GM10266 (cell line): ENCODE results near the gene POLA2.
"Not testable (repeated sequence)": the region's sequence is repeated elsewhere in the genome, so short reads cannot be mapped to it uniquely, and the experiment has no call there.

Source experiments
- DNase-seq: peaks from one replicate; pipeline ENCODE4 v3.0.0; 2012; ENCODE audit errors: extremely low spot score
- TF ChIP-seq, protein P1 (sequence below): IDR thresholded peaks from 2 replicates; pipeline ENCODE4 v1.5.1; 2012; ENCODE audit warnings: mild to moderate bottlenecking, low read depth; ENCODE audit not compliant: control insufficient read depth, insufficient read depth; ENCODE audit errors: missing control alignments

The POLA2 gene

DNA sequence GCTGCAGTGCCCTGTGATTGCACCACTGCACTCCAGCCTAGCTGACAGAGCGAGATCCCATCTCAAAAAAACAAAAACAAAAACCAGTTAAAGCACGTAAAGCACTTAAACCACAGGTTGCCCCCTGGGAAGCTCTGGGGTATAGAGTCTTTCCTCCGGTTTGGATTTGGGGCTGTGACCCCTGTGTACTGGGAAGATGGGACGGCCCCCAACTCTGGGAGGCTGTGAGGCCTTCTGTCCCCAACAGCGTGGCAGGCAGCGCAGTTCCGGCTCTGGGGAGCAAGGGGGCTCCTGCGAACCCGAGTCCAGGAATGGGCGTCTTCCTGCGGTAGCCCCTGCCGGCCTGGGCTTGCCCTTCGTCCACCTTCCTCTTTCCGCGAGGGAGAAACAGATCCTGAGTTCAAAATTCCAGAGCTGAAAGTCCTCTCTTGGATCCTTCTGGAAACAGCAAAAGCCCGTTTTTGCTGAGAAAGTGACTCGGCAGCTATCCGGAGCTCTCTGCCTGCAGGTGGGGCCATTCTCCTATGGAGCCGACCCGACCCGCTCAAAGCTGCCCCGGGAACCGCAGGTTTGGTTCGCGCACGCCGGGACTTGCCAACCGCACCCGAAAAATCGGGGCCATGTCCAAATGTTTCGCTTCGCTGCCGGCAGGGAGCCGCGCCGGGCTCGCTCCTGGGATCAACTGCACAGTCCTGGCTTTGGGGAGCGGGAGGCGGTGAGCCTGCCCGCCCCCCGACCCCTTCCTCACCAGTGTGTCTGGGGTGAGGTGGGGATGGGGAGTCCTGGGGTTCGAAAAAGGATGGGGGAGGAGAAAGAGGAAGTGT, 36.3 kb upstream of the POLA2 start:
- TF ChIP-seq, protein P1, sequence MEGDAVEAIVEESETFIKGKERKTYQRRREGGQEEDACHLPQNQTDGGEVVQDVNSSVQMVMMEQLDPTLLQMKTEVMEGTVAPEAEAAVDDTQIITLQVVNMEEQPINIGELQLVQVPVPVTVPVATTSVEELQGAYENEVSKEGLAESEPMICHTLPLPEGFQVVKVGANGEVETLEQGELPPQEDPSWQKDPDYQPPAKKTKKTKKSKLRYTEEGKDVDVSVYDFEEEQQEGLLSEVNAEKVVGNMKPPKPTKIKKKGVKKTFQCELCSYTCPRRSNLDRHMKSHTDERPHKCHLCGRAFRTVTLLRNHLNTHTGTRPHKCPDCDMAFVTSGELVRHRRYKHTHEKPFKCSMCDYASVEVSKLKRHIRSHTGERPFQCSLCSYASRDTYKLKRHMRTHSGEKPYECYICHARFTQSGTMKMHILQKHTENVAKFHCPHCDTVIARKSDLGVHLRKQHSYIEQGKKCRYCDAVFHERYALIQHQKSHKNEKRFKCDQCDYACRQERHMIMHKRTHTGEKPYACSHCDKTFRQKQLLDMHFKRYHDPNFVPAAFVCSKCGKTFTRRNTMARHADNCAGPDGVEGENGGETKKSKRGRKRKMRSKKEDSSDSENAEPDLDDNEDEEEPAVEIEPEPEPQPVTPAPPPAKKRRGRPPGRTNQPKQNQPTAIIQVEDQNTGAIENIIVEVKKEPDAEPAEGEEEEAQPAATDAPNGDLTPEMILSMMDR = peak; percentile 55
- peak; percentile 82 for DNase-seq

- TF ChIP-seq, protein P1 = no peak
- no peak for DNase-seq
Observed at GRCh38 chr11:65226103-65226442, 35.7 kb upstream of the POLA2 start.

- no peak for DNase-seq
- TF ChIP-seq, protein P1 = no peak
Observed at GRCh38 chr11:65227879-65228278, 33.9 kb upstream of the POLA2 start.

- TF ChIP-seq, protein P1 = no peak
- no peak for DNase-seq
Observed at GRCh38 chr11:65236194-65237059, 25.3 kb upstream of the POLA2 start.

- not testable (repeated sequence) for DNase-seq
Observed at GRCh38 chr11:65238302-65238701, 23.5 kb upstream of the POLA2 start.

DNA sequence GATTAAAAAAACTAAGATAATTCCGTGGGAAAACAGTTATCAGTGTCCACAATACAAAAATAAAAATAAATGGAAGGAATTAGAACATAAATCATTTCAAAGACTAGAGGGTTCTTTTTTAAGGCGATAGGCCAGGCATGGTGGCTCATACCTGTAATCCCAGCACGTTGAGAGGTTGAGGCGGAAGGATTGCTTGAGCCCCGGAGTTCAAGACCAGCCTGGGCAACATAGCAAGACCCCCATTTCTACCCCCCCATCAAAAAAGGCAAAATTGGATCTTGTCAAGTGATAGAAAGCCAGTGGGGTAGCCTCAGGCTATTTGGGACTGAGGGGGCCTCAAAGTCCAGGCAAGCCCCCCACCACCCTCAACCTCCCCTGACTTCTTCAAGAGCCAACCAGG, 20.6 kb upstream of the POLA2 start:
- TF ChIP-seq, protein P1 = no peak
- DNase-seq = no peak

GRCh38 chr11:65241692-65242091, 20.1 kb upstream of the POLA2 start:
- DNase-seq = no peak
- TF ChIP-seq, protein P1 = no peak

- no peak for DNase-seq
- TF ChIP-seq, protein P1 = no peak
Observed at GRCh38 chr11:65242389-65242788, 19.4 kb upstream of the POLA2 start.
